Stimulated activated naive CD8-positive, alpha-beta T cell treated with anti-CD3 and anti-CD28 coated beads, Interleukin-15, Interleukin-2, amounts not matched to agents 100 U/mL and 50 U/mL, for 24 hours (primary cell): ENCODE measurements around the gene PLPP1.

ENCODE experiments used
- ATAC-seq: fragments of 150-1000 bp; cut with Tn5 transposase; one replicate; pipeline ENCODE4 v1.10.0; 2021
- DNase-seq: peaks from one replicate; pipeline ENCODE4 v3.0.0; 2021

The PLPP1 gene

GRCh38 chr5:55407059-55407684 is 127.6 kb downstream of the PLPP1 start:
- DNase-seq (no peak), ATAC-seq (peak; percentile 43)

DNA sequence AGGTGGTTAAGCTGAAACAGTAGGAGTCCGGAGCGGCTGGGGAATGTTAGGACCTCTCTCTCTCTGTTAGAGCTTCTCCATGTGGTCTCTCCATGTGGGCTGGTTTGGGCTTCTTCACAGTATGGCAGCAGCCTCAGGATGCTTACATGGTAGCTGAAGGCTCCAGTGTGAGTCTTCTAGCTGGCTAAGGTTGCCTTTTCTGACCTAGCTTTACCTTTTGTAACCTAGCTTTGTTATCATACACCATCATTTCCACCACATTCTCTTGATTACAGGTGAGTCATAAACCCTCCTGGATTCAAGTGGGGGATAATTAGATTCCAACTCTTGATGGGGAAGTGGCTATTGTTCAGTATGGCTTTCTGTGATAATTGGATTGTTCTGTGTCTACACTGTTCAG is 128.5 kb downstream of the PLPP1 start:
- ATAC-seq (no peak), DNase-seq (no peak)

GRCh38 chr5:55402199-55402598 is 132.6 kb downstream of the PLPP1 start:
- ATAC-seq (no peak), DNase-seq (no peak)

DNA sequence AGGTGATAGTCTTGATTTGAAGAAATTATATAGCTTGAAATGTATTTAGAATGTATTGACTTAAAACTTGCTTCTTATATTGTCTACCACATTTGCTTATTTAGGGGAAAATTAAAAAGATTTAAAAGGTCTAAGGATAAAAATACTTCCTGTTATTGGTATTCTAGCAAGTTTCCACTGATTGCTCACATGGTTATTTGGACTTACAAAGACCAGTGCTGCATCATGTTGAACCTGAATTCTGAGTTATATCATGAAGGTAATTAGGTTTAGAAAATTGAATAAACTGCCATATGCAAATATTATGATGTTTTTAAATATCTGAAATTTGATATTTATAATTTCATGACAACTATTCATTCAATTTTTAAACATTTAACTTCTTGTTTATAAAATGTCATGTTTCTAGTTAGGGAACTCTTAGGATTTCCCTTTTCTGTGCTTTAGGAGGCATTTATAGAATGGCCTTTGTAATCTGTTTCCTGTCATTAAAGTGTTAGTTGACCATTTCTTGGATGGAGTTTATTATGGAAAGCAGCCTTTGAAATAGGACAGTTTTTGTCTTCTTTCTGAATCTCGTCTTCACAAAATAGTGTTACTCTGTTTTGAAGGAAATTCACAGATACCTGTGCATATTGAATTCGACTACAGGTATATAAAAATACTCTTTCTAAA is 141.1 kb downstream of the PLPP1 start:
- DNase-seq (no peak), ATAC-seq (no peak)

DNA sequence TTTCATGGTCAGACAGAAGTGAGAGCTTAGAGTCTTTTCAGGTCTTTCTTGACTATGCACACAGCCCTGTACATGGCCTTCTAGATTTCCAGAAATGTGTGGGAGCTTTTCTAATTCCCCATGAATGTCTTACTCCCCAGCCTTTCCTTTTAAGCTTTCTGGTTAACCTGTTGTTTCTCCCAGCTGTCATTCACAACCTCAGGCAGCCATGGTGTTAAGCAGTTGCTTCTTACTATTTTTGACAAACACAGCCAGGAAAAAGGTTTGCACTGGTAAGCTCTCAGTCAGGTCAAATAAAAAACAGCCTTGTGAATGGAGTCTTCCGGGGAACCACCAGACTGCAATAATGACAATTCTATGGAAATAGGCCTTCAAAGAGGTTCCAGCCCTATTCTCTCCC is 142.1 kb downstream of the PLPP1 start:
- DNase-seq: no peak
- ATAC-seq: no peak

- DNase-seq (no peak), ATAC-seq (no peak)
These were observed 143.1 kb downstream of the PLPP1 start for GRCh38 chr5:55391707-55392106.

GRCh38 chr5:55387865-55388264 is 146.9 kb downstream of the PLPP1 start:
- DNase-seq (no peak), ATAC-seq (no peak)

- ATAC-seq (no peak), DNase-seq (no peak)
These were observed 148.4 kb downstream of the PLPP1 start for GRCh38 chr5:55386356-55386755.

- ATAC-seq (no peak), DNase-seq (no peak)
These were observed 148.9 kb downstream of the PLPP1 start for GRCh38 chr5:55385846-55386245.

DNA sequence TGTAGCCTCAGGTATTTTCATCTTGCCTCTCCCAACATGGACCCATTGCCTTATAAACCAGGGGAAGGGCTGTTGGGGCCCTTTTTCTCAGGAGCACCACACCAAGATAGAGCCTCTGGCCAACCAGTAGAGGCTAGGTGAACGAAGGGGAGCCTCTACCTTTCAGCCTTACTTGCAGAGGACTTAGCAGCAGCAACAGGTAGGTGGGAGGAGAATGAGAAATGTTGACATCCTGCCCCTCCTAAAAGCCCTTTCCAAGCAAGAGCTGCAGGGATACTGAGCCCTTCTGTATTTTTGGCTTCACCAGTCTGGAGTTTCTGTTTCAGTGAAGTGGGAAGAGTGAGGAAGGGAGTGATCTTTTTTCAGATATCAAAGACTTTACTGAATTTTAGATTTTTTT is 149.5 kb downstream of the PLPP1 start:
- DNase-seq: no peak
- no peak for ATAC-seq

DNA sequence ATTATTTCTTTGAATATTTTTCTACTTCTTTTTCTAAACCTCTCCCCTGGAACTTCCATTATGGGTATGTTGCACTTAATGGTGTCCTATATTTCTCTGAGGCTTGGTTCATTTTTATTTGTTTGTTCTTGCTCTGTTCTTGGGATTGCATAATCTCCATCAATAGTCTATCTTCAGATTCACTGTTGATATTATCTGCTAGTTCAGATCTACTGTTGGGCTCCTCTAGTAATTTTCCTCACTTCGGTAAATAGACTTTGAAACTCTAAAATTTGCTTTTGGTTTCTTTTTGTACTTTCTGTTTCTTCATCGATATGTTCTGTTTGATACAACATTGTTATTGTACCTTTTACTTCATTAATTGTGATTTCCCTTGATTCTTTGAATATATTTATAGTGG is 150.7 kb downstream of the PLPP1 start:
- DNase-seq (no peak), ATAC-seq (no peak)

DNA sequence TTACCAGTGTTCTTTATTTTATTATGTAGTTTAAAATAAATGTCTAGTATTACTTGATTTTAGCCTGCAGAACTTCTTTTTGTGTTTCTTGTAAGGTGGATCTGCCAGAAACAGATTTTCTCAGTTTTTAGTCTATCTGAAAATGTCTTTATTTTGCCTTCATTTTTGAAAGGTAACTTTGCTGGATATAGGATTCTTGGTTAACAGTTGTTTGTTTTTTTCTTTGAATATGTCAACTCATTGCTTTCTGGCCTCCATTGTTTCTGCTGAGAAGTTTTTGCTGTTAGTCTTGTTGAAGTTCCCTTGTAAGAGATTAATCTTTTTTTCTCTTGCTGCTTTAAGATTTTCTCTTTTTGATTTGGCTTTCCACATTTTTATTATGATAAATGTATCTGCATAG is 151.5 kb downstream of the PLPP1 start:
- DNase-seq (no peak), ATAC-seq (no peak)

DNA sequence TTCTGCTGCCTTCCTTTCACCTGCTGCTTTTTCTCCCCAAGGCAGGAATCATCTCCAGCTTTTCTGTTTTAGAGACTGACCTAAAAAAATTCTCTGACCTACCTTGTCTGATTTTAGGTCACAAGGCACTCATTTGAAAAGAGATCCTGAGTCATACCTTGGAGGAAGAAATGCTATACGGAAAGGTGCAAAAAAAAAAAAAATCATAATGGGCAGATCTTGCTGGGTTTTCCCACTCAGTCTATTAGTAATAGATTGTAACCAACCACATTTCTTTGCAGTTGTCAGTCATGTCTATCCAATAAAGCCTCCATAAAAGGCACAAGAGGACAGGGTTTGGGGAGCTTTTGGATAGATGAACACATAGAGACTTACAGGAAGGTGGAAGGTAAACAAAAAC is 157.0 kb downstream of the PLPP1 start:
- DNase-seq: no peak
- ATAC-seq: no peak
